ENCODE data around the gene PLPPR1.

PLPPR1 gene

DNA sequence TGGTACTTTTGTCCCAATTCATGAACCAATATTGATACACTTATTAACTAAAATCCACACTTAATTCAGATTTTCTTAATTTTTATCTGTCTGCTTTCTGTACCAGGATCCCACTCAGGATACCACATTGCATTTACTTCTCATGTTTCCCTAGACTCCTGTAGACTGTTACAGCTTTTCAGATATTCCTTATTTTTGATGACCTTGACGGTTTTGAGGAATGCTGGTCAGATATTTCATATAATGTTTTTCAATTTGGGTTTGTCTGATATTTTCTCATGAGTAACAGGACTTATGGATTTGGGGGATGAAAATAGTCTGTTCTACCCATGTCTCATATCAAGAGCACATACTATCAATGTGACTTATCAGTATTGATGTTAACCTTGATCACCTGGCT is 37.4 kb downstream of the PLPPR1 start:
- no peak for DNase-seq (ENCODE audit: low read depth)
- TF ChIP-seq, protein P1, sequence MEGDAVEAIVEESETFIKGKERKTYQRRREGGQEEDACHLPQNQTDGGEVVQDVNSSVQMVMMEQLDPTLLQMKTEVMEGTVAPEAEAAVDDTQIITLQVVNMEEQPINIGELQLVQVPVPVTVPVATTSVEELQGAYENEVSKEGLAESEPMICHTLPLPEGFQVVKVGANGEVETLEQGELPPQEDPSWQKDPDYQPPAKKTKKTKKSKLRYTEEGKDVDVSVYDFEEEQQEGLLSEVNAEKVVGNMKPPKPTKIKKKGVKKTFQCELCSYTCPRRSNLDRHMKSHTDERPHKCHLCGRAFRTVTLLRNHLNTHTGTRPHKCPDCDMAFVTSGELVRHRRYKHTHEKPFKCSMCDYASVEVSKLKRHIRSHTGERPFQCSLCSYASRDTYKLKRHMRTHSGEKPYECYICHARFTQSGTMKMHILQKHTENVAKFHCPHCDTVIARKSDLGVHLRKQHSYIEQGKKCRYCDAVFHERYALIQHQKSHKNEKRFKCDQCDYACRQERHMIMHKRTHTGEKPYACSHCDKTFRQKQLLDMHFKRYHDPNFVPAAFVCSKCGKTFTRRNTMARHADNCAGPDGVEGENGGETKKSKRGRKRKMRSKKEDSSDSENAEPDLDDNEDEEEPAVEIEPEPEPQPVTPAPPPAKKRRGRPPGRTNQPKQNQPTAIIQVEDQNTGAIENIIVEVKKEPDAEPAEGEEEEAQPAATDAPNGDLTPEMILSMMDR (IDR thresholded peaks at IDR 0.05; ENCODE audit: low read depth, low read length, missing control alignments) = no peak

DNA sequence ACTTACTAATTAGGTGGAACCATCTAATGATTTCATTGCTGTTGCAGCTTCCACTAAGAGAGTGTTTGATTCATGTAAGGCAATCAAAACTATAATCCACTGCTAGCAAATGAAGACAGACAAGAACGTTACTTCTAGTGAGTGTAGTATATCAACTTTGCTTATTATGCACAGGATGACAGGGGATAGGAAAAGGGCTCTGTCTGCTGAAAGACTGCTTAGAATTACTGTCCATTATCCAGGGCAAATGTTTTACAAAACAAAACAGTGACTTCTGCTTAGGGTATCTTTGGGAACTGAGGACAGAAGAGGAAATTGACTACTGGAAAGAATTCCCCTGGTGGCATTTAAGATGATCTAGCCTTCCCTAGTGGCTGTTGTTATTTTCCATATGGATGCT is 40.2 kb downstream of the PLPPR1 start:
- DNase-seq (ENCODE audit: low read depth) = no peak
- TF ChIP-seq, protein P1 (IDR thresholded peaks at IDR 0.05; ENCODE audit: low read depth, low read length, missing control alignments) = no peak
- H3K4me3 ChIP-seq (ENCODE audit: low read depth, low read length) = no peak overlapping the region

More for the DNA sequence above, 37.4 kb downstream of the PLPPR1 start:
- H3K4me3 ChIP-seq (ENCODE audit: low read depth, low read length) = no peak overlapping the region

DNA sequence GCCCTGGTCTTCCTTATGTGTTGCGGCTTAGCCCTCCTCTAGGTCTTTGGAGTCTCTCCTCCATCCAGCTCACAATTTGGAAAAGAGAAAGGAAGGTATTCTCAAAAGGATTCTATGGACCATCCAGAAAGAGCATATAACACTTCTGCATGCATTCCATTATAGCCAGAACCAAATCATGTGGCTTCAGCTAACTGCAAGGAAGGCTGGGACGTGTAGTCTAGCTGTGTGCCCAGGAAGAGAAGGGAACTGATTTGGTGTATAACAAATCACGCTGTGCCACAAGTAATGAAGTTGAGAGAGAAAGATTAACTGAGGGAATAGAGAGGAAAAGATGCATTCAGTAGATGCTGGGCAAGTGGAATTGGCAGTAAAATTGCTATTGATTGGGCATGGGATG is 43.7 kb downstream of the PLPPR1 start:
- no peak overlapping the region for H3K4me3 ChIP-seq (ENCODE audit: low read depth, low read length)
- no peak for DNase-seq (ENCODE audit: low read depth)
- TF ChIP-seq, protein P1 (IDR thresholded peaks at IDR 0.05; ENCODE audit: low read depth, low read length, missing control alignments) = no peak

DNA sequence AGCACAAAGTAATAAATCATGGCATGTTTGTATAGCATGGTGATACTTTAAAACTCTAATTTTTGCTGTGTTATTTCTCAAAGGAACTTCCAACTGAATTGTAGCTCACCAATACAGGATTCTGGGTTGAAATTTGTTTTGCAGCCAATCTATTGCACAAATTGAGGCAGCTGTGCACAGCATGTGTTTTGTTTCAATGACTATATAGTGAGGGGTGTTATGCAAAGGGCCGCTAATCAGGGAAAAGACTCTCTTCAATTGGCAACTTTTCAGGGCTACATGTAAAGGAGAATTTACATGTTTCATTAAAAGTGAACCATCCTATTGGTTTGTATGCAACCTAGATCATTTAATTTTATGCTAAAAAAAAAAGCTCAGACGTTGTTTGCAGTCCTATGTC is 44.6 kb downstream of the PLPPR1 start:
- TF ChIP-seq, protein P1 (IDR thresholded peaks at IDR 0.05; ENCODE audit: low read depth, low read length, missing control alignments) = no peak
- no peak for DNase-seq (ENCODE audit: low read depth)
- no peak overlapping the region for H3K4me3 ChIP-seq (ENCODE audit: low read depth, low read length)

DNA sequence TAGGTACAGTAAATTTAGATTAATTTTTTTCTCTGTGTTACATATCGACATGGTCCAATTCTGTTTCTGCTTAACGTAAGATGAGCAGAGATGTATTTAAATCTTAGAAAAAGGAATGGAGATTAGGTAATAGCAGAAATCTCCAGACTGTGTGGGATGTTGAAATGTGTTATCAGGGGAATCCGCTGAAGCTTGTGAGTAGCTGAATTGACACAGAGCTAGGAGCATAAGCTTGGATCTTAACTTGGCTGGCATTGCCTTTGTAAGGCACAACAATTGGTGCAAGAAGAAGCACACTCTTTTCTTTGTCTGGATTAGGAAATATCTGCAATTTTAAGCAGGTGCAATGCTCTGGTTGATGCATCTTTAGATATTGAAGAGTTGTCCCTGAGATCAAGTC is 53.1 kb downstream of the PLPPR1 start:
- H3K4me3 ChIP-seq (ENCODE audit: low read depth, low read length) = no peak overlapping the region
- DNase-seq (ENCODE audit: low read depth) = no peak
- TF ChIP-seq, protein P1 (IDR thresholded peaks at IDR 0.05; ENCODE audit: low read depth, low read length, missing control alignments) = no peak

DNA sequence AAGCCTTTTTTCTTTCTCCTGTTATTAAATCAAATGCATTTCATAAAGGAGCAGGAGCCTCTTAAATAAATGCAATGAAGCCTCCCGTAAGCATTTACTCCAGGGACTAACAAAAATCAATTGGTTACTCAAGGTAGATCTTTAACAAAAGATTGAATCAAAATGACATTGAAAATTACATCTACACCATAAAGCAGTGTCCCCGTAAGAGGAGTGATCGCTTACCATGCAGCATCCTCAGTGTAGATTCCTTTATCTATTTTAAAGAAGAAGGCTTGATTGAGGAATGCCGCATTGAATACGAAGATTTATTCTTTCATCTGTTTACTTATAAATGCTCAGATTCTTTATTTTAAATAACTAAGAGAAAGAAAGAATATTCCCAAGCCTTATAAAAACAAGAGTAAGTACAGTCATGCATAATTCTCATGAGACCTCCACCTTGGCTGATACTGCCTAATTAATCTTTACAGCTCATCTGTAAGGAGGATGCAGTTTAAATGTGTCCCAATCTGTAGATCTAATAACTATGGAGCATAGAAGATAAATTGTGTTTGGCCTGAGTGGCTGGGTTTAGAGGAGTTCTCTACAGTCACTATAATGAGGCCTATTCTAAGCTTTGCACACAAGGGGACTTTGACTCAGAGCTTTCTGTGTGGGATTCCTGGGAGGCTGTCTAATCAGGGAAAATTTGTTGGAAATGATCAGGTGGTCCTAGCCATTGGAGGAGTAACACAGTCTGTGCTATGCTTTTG is 55.1 kb downstream of the PLPPR1 start:
- no peak for DNase-seq (ENCODE audit: low read depth)
- TF ChIP-seq, protein P1 (IDR thresholded peaks at IDR 0.05; ENCODE audit: low read depth, low read length, missing control alignments) = no peak
- no peak overlapping the region for H3K4me3 ChIP-seq (ENCODE audit: low read depth, low read length)

DNA sequence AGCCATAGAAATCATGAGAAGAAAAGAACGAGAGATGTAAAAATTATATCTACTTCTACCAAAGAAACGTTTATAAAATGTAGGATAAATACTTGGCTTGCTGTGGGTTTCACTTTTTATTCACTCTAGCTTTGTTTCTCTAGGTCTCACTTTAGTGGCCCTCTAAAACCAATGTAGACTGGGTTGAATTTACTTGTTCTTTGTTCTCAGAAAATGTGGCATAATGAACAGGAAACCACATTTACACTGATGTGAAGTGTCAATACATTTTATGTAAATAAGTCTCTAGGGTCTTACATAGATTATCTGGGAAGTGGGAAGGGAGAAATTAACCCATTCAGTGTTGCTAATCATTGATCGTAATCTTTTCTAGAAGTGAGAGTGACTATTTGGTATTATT is 58.9 kb downstream of the PLPPR1 start:
- no peak overlapping the region for H3K4me3 ChIP-seq (ENCODE audit: low read depth, low read length)
- DNase-seq (ENCODE audit: low read depth) = no peak
- TF ChIP-seq, protein P1 (IDR thresholded peaks at IDR 0.05; ENCODE audit: low read depth, low read length, missing control alignments) = no peak
